ENCODE measurements around the gene RASGRP3. TPM values are rescaled to one million over a fixed set of nuclear protein-coding genes. Genes with fewer than 3 reads are reported as not detected.
A peak's percentile ranks its signal among the peaks of the same experiment; 100 is the strongest.

RASGRP3 gene
- total RNA-seq, 5 donors from 2014 or later (not counting 1 experiment from before 2014, with no cell fraction given), result 2.7 to 7.0 (median 4.4) TPM

GRCh38 chr2:33586766-33587165 is 110.3 kb downstream of the RASGRP3 start:
- Mint-ChIP-seq H3K36me3 (peaks cover 37% of the 10 kb centered on the region), H3K27me3 (no peaks in the 10 kb centered on the region), H3K9me3 (no peaks in the 10 kb centered on the region), H3K4me3 (no peak overlapping the region), H3K27ac (no peak overlapping the region), H3K4me1 (peaks cover 10 to 21% (median 14%) of the 10 kb centered on the region in 3 donors)
- ATAC-seq (replicated peaks in 1 of 4), result no peak
- Histone ChIP-seq H3K27ac (ENCODE audit: low read length) (no peak overlapping the region), H3K9me3 (no peaks in the 10 kb centered on the region), H3K36me3 (ENCODE audit: control insufficient read depth in 2 of 2, extremely low read depth in 1 of 2, insufficient read depth in 1 of 2, low read length in 1 of 2) (peaks cover 10 to 65% of the 10 kb centered on the region in 2 donors), H3K4me1 (ENCODE audit: control insufficient read depth in 1 of 2, extremely low read depth in 1 of 2, insufficient read depth in 2 of 2, low read length in 2 of 2) (peaks cover 0 to 9% of the 10 kb centered on the region in 2 experiments), H3K4me3 (ENCODE audit: control insufficient read depth in 1 of 2, extremely low read depth in 1 of 2, low read length in 1 of 2) (no peak overlapping the region), H3K27me3 (replicated peaks in 1 of 2; ENCODE audit: control insufficient read depth in 2 of 2, extremely low read depth in 1 of 2, insufficient read depth in 2 of 2, low read length in 1 of 2) (no peaks in the 10 kb centered on the region)
- WGBS (ENCODE audit: insufficient coverage), result no CpG with 5 or more reads among the region's 2 CpGs
- DNase-seq, result no peak
- POLR2A ChIA-PET, result no interaction called here
- CTCF ChIA-PET, result no interaction called here

- POLR2A ChIA-PET, result no interaction called here
- Mint-ChIP-seq H3K4me3 (no peak overlapping the region), H3K9me3 (no peaks in the 10 kb centered on the region), H3K27ac (no peak overlapping the region), H3K27me3 (no peaks in the 10 kb centered on the region), H3K36me3 (peaks cover 45% of the 10 kb centered on the region), H3K4me1 (peaks cover 12 to 14% (median 13%) of the 10 kb centered on the region in 3 donors)
- peaks cover 13 to 74% of the 10 kb centered on the region in 2 donors for H3K36me3 ChIP-seq (ENCODE audit: control insufficient read depth in 2 of 2, extremely low read depth in 1 of 2, insufficient read depth in 1 of 2, low read length in 1 of 2)
- DNase-seq (no peak), ATAC-seq (replicated peaks in 1 of 4) (no peak)
- CTCF ChIA-PET, result interaction anchor here in 1 of 2 donors (0.9 to 1.5 kb wide), 3 partner anchors 10 to 112 kb away, joined by 3 to 5 read pairs (median 3); partner anchors contain the start of gene FAM98A
- peaks cover 0 to 4% of the 10 kb centered on the region in 2 experiments for H3K4me1 ChIP-seq (ENCODE audit: control insufficient read depth in 1 of 2, extremely low read depth in 1 of 2, insufficient read depth in 2 of 2, low read length in 2 of 2)
- no peaks in the 10 kb centered on the region for H3K9me3 ChIP-seq
- no CpG with 5 or more reads among the region's 2 CpGs for WGBS (ENCODE audit: insufficient coverage)
- H3K27me3 ChIP-seq (replicated peaks in 1 of 2; ENCODE audit: control insufficient read depth in 2 of 2, extremely low read depth in 1 of 2, insufficient read depth in 2 of 2, low read length in 1 of 2), result no peaks in the 10 kb centered on the region
- H3K27ac ChIP-seq (ENCODE audit: low read length), result no peak overlapping the region
- H3K4me3 ChIP-seq (ENCODE audit: control insufficient read depth in 1 of 2, extremely low read depth in 1 of 2, low read length in 1 of 2), result no peak overlapping the region
These were observed 111.8 kb downstream of the RASGRP3 start for GRCh38 chr2:33588232-33588631.

DNA sequence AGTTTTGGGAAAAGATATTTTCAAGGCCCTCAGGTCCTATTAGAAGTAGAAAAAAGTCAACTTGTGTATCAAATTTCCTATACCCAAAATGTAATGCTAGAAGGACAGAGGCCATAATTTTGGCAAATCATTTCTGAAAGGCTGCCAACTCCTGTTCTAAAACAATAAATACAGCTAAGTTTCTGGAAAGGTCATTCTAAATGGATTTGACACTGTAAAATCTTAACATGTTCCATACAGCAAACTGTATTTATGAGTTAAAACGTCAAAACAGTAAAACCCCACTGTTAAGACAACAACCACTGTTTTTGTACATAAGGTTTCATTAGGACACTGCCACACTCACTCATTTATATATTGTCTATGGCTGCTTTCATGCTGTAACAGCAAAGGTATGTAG is 113.0 kb downstream of the RASGRP3 start:
- POLR2A ChIA-PET, result no interaction called here
- Histone ChIP-seq H3K36me3 (ENCODE audit: control insufficient read depth in 2 of 2, extremely low read depth in 1 of 2, insufficient read depth in 1 of 2, low read length in 1 of 2) (peaks cover 11 to 74% of the 10 kb centered on the region in 2 donors), H3K9me3 (no peaks in the 10 kb centered on the region), H3K4me3 (ENCODE audit: control insufficient read depth in 1 of 2, extremely low read depth in 1 of 2, low read length in 1 of 2) (no peak overlapping the region), H3K4me1 (ENCODE audit: control insufficient read depth in 1 of 2, extremely low read depth in 1 of 2, insufficient read depth in 2 of 2, low read length in 2 of 2) (peaks cover 0 to 4% of the 10 kb centered on the region in 2 experiments), H3K27ac (ENCODE audit: low read length) (no peak overlapping the region), H3K27me3 (replicated peaks in 1 of 2; ENCODE audit: control insufficient read depth in 2 of 2, extremely low read depth in 1 of 2, insufficient read depth in 2 of 2, low read length in 1 of 2) (no peaks in the 10 kb centered on the region)
- Mint-ChIP-seq H3K4me1 (peaks cover 19 to 21% (median 19%) of the 10 kb centered on the region in 3 donors), H3K36me3 (peaks cover 48% of the 10 kb centered on the region), H3K27ac (no peak overlapping the region), H3K4me3 (no peak overlapping the region), H3K9me3 (no peaks in the 10 kb centered on the region), H3K27me3 (no peaks in the 10 kb centered on the region)
- DNase-seq (no peak), ATAC-seq (replicated peaks in 1 of 4) (no peak)
- CTCF ChIA-PET, result interaction anchor here in 1 of 2 donors (1.5 kb wide), 1 partner anchor 114 kb away, joined by 5 read pairs; no protein-coding TSS in a partner anchor
- WGBS (ENCODE audit: insufficient coverage), result no CpG with 5 or more reads among the region's 1 CpG

DNA sequence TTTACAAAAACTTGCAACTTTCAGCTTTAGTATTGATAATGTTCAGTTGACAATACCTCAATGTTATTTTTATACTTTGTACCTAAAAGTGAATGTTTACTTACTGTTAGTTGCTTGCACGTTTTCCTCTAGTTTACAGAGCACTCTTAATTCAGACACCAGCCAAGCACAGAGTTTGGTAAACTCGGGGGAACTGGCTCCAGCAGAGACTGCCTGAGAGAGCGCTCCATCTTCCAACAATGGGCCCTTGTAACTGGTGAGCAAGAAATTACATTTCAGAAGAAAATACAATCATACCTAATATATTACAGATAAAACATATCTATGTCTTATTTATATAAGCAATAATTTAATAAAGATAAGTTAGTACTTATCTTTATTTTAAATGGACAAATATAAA is 118.9 kb downstream of the RASGRP3 start:
- Histone ChIP-seq H3K27me3 (replicated peaks in 1 of 2; ENCODE audit: control insufficient read depth in 2 of 2, extremely low read depth in 1 of 2, insufficient read depth in 2 of 2, low read length in 1 of 2) (no peaks in the 10 kb centered on the region), H3K9me3 (no peaks in the 10 kb centered on the region), H3K27ac (ENCODE audit: low read length) (no peak overlapping the region), H3K4me3 (ENCODE audit: control insufficient read depth in 1 of 2, extremely low read depth in 1 of 2, low read length in 1 of 2) (no peak overlapping the region), H3K36me3 (ENCODE audit: control insufficient read depth in 2 of 2, extremely low read depth in 1 of 2, insufficient read depth in 1 of 2, low read length in 1 of 2) (peaks cover 3 to 35% of the 10 kb centered on the region in 2 donors), H3K4me1 (ENCODE audit: control insufficient read depth in 1 of 2, extremely low read depth in 1 of 2, insufficient read depth in 2 of 2, low read length in 2 of 2) (peaks cover 9 to 17% of the 10 kb centered on the region in 2 experiments)
- Mint-ChIP-seq H3K27me3 (no peaks in the 10 kb centered on the region), H3K9me3 (no peaks in the 10 kb centered on the region), H3K4me1 (peaks cover 50 to 59% (median 54%) of the 10 kb centered on the region in 3 donors), H3K36me3 (peaks cover 31% of the 10 kb centered on the region), H3K27ac (no peak overlapping the region), H3K4me3 (no peak overlapping the region)
- no CpG with 5 or more reads among the region's 3 CpGs for WGBS (ENCODE audit: insufficient coverage)
- DNase-seq (no peak), ATAC-seq (replicated peaks in 1 of 4) (no peak)
- ChIA-PET CTCF (interaction anchor here (0.7 to 1.6 kb wide), 3 partner anchors 12 to 118 kb away, joined by 3 to 8 read pairs (median 4); no protein-coding TSS in a partner anchor), POLR2A (no interaction called here)

DNA sequence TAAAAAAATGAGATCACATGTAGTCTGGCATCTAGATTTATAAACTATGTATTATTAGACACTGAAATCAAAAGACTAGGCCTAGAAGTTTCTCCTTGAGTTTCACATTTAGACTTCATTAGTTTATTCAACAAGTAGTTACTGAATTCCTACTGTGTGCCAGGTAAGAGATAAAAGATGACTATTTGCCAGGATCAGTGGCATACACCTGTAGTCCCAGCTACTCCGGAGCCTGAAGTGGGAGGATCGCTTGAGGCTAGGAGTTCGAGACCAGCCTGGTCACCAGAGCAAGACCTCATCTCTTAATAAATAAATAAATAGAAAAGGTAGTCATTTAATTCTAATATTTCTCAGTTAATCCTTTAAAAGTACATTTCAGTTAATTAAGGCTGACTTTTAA is 120.6 kb downstream of the RASGRP3 start:
- Histone ChIP-seq H3K9me3 (no peaks in the 10 kb centered on the region), H3K27me3 (replicated peaks in 1 of 2; ENCODE audit: control insufficient read depth in 2 of 2, extremely low read depth in 1 of 2, insufficient read depth in 2 of 2, low read length in 1 of 2) (no peaks in the 10 kb centered on the region), H3K4me1 (ENCODE audit: control insufficient read depth in 1 of 2, extremely low read depth in 1 of 2, insufficient read depth in 2 of 2, low read length in 2 of 2) (peaks cover 9 to 17% of the 10 kb centered on the region in 2 experiments), H3K27ac (ENCODE audit: low read length) (no peak overlapping the region), H3K4me3 (ENCODE audit: control insufficient read depth in 1 of 2, extremely low read depth in 1 of 2, low read length in 1 of 2) (no peak overlapping the region), H3K36me3 (ENCODE audit: control insufficient read depth in 2 of 2, extremely low read depth in 1 of 2, insufficient read depth in 1 of 2, low read length in 1 of 2) (peaks cover 3 to 26% of the 10 kb centered on the region in 2 donors)
- DNase-seq, result no peak
- Mint-ChIP-seq H3K4me1 (peaks cover 49 to 52% (median 50%) of the 10 kb centered on the region in 3 donors), H3K27me3 (no peaks in the 10 kb centered on the region), H3K27ac (no peak overlapping the region), H3K9me3 (no peaks in the 10 kb centered on the region), H3K36me3 (peaks cover 25% of the 10 kb centered on the region), H3K4me3 (peak overlapping the region in 1 of 3 donors; percentile 90)
- ChIA-PET CTCF (interaction anchor here in 1 of 2 donors (2.9 kb wide), 1 partner anchor 121 kb away, joined by 26 read pairs; the partner anchor contains the start of gene RASGRP3), POLR2A (no interaction called here)
- no CpG with 5 or more reads among the region's 3 CpGs for WGBS (ENCODE audit: insufficient coverage)
- no peak for ATAC-seq (replicated peaks in 1 of 4)

DNA sequence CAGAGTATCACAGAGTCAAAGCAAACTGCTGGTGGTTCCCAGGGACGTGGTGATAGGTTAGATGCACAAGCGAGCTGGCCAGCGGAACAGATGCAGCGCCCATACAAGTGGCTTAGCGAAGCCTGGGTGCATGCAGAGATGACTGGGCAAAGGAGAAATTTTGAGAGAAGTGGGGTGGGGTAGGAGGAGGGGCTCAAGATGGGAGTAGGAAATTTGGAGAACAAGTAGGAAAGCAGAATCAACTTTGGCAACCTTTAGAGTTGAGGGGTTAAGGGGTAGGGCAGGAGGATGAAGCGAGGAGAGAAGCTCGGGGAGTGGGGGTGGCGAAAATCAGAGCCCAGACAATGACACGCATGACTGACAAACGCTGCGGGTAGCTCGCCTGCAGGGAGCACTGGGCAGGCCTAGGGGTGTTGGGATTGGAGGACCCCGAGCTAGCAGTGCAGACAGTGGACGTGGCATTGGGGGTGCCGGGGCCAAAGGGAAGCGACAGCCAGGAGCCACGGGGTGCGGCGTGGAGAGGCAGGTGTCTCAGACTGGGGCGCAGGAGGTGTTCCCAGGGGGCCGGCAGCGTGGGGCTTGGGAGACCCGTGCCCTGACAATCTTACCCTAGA is 122.2 kb downstream of the RASGRP3 start:
- Histone ChIP-seq H3K27me3 (replicated peaks in 1 of 2; ENCODE audit: control insufficient read depth in 2 of 2, extremely low read depth in 1 of 2, insufficient read depth in 2 of 2, low read length in 1 of 2) (no peaks in the 10 kb centered on the region), H3K36me3 (ENCODE audit: control insufficient read depth in 2 of 2, extremely low read depth in 1 of 2, insufficient read depth in 1 of 2, low read length in 1 of 2) (peaks cover 0 to 13% of the 10 kb centered on the region in 2 donors), H3K4me1 (ENCODE audit: control insufficient read depth in 1 of 2, extremely low read depth in 1 of 2, insufficient read depth in 2 of 2, low read length in 2 of 2) (peaks cover 9 to 13% of the 10 kb centered on the region in 2 experiments), H3K27ac (ENCODE audit: low read length) (peak overlapping the region; percentile 72), H3K9me3 (no peaks in the 10 kb centered on the region), H3K4me3 (ENCODE audit: control insufficient read depth in 1 of 2, extremely low read depth in 1 of 2, low read length in 1 of 2) (peak overlapping the region; percentile 84 to 95)
- H3K27ac Mint-ChIP-seq, result peak overlapping the region; percentile 91 to 99
- peak; percentile 2 to 15 (median 4) for ATAC-seq (replicated peaks in 1 of 4)
- no peaks in the 10 kb centered on the region for H3K9me3 Mint-ChIP-seq
- H3K27me3 Mint-ChIP-seq, result no peaks in the 10 kb centered on the region
- peaks cover 38 to 50% (median 43%) of the 10 kb centered on the region in 3 donors for H3K4me1 Mint-ChIP-seq
- peak overlapping the region; percentile 90 to 100 (median 92) for H3K4me3 Mint-ChIP-seq
- ChIA-PET POLR2A (interaction anchor here (0.5 to 1.5 kb wide), 4 partner anchors 15 to 856 kb away, joined by 3 to 7 read pairs (median 5); no protein-coding TSS in a partner anchor), CTCF (interaction anchor here (0.5 to 2.9 kb wide), 6 partner anchors 10 to 1666 kb away, joined by 3 to 31 read pairs (median 4); partner anchors contain the start of gene RASGRP3 (in 1 of the 2))
- 1% methylated on average over 14 of the region's 23 CpGs for WGBS (ENCODE audit: insufficient coverage)
- peaks cover 13% of the 10 kb centered on the region for H3K36me3 Mint-ChIP-seq
- peak in 30 of 35 experiments; percentile 0 to 52 (median 18) for DNase-seq

Measured in T-cell (primary cell).